Measurements from ENCODE around the gene MTUS2. TPM values are rescaled to one million over a fixed set of nuclear protein-coding genes. Genes with fewer than 3 reads are reported as not detected.

MTUS2 gene
- total and polyA plus RNA-seq, 2 of the 8 experiments (the other 6 are each of a cell fraction or from before 2014, with no cell fraction given) = 0.18 to 0.80 TPM

DNA sequence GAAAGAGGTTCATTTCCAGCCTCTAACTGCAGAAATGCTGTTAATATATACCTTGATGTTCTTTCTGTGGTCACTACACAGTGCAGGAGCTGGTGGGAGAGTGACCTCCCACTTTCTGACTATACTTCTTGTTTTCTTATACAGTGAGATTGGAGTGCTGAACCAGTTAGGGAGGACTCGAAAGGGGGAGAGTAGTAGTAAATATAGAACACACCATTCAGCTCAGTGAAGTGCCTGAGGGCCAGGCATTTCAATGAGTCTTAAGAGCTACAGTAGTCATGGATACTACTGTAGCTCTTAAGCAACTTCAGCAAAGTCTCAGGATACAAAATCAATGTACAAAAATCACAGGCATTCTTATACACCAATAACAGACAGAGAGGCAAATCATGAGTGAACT, 372.9 kb downstream of the MTUS2 start (continued):
- TF ChIP-seq, protein P1, sequence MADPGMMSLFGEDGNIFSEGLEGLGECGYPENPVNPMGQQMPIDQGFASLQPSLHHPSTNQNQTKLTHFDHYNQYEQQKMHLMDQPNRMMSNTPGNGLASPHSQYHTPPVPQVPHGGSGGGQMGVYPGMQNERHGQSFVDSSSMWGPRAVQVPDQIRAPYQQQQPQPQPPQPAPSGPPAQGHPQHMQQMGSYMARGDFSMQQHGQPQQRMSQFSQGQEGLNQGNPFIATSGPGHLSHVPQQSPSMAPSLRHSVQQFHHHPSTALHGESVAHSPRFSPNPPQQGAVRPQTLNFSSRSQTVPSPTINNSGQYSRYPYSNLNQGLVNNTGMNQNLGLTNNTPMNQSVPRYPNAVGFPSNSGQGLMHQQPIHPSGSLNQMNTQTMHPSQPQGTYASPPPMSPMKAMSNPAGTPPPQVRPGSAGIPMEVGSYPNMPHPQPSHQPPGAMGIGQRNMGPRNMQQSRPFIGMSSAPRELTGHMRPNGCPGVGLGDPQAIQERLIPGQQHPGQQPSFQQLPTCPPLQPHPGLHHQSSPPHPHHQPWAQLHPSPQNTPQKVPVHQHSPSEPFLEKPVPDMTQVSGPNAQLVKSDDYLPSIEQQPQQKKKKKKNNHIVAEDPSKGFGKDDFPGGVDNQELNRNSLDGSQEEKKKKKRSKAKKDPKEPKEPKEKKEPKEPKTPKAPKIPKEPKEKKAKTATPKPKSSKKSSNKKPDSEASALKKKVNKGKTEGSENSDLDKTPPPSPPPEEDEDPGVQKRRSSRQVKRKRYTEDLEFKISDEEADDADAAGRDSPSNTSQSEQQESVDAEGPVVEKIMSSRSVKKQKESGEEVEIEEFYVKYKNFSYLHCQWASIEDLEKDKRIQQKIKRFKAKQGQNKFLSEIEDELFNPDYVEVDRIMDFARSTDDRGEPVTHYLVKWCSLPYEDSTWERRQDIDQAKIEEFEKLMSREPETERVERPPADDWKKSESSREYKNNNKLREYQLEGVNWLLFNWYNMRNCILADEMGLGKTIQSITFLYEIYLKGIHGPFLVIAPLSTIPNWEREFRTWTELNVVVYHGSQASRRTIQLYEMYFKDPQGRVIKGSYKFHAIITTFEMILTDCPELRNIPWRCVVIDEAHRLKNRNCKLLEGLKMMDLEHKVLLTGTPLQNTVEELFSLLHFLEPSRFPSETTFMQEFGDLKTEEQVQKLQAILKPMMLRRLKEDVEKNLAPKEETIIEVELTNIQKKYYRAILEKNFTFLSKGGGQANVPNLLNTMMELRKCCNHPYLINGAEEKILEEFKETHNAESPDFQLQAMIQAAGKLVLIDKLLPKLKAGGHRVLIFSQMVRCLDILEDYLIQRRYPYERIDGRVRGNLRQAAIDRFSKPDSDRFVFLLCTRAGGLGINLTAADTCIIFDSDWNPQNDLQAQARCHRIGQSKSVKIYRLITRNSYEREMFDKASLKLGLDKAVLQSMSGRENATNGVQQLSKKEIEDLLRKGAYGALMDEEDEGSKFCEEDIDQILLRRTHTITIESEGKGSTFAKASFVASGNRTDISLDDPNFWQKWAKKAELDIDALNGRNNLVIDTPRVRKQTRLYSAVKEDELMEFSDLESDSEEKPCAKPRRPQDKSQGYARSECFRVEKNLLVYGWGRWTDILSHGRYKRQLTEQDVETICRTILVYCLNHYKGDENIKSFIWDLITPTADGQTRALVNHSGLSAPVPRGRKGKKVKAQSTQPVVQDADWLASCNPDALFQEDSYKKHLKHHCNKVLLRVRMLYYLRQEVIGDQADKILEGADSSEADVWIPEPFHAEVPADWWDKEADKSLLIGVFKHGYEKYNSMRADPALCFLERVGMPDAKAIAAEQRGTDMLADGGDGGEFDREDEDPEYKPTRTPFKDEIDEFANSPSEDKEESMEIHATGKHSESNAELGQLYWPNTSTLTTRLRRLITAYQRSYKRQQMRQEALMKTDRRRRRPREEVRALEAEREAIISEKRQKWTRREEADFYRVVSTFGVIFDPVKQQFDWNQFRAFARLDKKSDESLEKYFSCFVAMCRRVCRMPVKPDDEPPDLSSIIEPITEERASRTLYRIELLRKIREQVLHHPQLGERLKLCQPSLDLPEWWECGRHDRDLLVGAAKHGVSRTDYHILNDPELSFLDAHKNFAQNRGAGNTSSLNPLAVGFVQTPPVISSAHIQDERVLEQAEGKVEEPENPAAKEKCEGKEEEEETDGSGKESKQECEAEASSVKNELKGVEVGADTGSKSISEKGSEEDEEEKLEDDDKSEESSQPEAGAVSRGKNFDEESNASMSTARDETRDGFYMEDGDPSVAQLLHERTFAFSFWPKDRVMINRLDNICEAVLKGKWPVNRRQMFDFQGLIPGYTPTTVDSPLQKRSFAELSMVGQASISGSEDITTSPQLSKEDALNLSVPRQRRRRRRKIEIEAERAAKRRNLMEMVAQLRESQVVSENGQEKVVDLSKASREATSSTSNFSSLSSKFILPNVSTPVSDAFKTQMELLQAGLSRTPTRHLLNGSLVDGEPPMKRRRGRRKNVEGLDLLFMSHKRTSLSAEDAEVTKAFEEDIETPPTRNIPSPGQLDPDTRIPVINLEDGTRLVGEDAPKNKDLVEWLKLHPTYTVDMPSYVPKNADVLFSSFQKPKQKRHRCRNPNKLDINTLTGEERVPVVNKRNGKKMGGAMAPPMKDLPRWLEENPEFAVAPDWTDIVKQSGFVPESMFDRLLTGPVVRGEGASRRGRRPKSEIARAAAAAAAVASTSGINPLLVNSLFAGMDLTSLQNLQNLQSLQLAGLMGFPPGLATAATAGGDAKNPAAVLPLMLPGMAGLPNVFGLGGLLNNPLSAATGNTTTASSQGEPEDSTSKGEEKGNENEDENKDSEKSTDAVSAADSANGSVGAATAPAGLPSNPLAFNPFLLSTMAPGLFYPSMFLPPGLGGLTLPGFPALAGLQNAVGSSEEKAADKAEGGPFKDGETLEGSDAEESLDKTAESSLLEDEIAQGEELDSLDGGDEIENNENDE (IDR thresholded peaks at IDR 0.05; ENCODE audit: insufficient replicate concordance, low read length) = no peak
- TF ChIP-seq, protein P2, sequence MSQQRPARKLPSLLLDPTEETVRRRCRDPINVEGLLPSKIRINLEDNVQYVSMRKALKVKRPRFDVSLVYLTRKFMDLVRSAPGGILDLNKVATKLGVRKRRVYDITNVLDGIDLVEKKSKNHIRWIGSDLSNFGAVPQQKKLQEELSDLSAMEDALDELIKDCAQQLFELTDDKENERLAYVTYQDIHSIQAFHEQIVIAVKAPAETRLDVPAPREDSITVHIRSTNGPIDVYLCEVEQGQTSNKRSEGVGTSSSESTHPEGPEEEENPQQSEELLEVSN (IDR thresholded peaks at IDR 0.05) = no peak
- TF ChIP-seq HDAC2 (IDR thresholded peaks at IDR 0.05; ENCODE audit: borderline replicate concordance in 1 of 2, low read depth in 2 of 2, low read length in 2 of 2) (no peak), RFX5 (IDR thresholded peaks at IDR 0.05; ENCODE audit: borderline replicate concordance, low read depth, low read length) (no peak), CREB1 (IDR thresholded peaks at IDR 0.05) (no peak), SIN3A (conservative IDR thresholded peaks at IDR 0.05 in 1 of 2, IDR thresholded peaks at IDR 0.05 in 1 of 2; ENCODE audit: low read depth in 1 of 2, low read length in 2 of 2) (no peak), GABPA (IDR thresholded peaks at IDR 0.05; ENCODE audit: borderline replicate concordance, insufficient read depth, low read length) (no peak)
- TF ChIP-seq, protein P3, sequence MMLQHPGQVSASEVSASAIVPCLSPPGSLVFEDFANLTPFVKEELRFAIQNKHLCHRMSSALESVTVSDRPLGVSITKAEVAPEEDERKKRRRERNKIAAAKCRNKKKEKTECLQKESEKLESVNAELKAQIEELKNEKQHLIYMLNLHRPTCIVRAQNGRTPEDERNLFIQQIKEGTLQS (IDR thresholded peaks at IDR 0.05; ENCODE audit: insufficient read depth, low read depth, low read length) = no peak
